SK-MEL-5 (cell line): ENCODE measurements around the gene CTF1. TPM values are rescaled to one million over a fixed set of nuclear protein-coding genes. Genes with fewer than 3 reads are reported as not detected.

ENCODE experiments used
- DNase-seq: peaks from one replicate; pipeline ENCODE4 v3.0.0-alpha.2; 2016; ENCODE audit warnings: low read depth, low spot score
- in situ Hi-C: cut with HindIII; loops from 2 replicates; pipeline ENCODE4 v1.10.0; 2016; ENCODE audit warnings: low sequenced_read_pairs, high pct_unique_total_duplicates, low pct_unique_long_range_greater_than_20kb
- small RNA-seq, 2 experiments: library from RNA; depleted of rRNA; stranded (forward); fragments of <200 nt; gene quantifications; one replicate each; pipeline ENCODE3, GENCODE V24; 2014
- total RNA-seq: library from RNA; depleted of rRNA; stranded (reverse); fragments of >200 nt; shearing (Covaris generic); gene quantifications from 2 replicates; pipeline ENCODE4 v1.2.3, GENCODE V29; 2014; rRNA removed

Gene CTF1
- total RNA-seq, 1 experiment from 2014 or later: 0.29 TPM

- in situ Hi-C loops: no loop called here
Measured at GRCh38 chr16:30942426-30942806, 46.0 kb downstream of the CTF1 start.

DNA sequence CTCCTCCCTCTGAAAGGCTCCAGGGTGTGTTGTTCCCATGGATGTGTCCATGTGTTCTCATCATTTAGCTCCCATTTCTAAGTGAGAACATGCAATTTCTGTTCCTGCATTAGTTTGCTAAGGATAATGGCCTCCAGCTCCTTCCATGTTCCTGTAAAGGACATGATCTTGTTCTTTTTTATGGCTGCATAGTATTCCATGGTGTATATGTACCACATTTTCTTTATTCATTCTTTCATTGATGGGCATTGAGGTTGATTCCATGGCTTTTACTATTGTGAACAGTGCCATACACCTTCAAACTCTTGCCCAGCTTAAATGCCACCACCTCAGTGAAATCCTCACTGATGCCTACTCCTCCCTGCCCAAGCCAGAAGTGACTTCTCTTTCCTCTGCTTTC is 47.9 kb downstream of the CTF1 start:
- in situ Hi-C loops: no loop called here

More at GRCh38 chr16:30942426-30942806, 46.0 kb downstream of the CTF1 start:
- DNase-seq: no peak

GRCh38 chr16:30946671-30947540 is 50.5 kb downstream of the CTF1 start:
- in situ Hi-C loops: no loop called here
- DNase-seq: no peak

More for the DNA sequence above, 47.9 kb downstream of the CTF1 start:
- DNase-seq: no peak

DNA sequence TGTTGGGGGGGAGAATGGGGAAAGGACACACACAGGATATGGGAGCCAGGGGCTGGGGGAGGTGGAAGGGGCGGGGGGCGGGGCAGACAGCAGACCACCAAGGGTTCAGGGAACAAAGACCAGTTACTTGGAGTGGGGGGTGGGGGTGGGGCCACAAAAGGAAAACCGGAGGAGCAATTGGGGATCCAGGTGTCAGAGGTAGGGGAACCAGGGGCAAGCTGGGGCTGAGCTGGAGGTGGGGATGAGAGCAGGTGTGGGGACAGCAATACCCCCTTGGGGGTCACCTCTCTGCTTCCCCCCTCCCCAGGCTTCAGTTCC is 51.1 kb downstream of the CTF1 start:
- in situ Hi-C loops: no loop called here
- DNase-seq: no peak

DNA sequence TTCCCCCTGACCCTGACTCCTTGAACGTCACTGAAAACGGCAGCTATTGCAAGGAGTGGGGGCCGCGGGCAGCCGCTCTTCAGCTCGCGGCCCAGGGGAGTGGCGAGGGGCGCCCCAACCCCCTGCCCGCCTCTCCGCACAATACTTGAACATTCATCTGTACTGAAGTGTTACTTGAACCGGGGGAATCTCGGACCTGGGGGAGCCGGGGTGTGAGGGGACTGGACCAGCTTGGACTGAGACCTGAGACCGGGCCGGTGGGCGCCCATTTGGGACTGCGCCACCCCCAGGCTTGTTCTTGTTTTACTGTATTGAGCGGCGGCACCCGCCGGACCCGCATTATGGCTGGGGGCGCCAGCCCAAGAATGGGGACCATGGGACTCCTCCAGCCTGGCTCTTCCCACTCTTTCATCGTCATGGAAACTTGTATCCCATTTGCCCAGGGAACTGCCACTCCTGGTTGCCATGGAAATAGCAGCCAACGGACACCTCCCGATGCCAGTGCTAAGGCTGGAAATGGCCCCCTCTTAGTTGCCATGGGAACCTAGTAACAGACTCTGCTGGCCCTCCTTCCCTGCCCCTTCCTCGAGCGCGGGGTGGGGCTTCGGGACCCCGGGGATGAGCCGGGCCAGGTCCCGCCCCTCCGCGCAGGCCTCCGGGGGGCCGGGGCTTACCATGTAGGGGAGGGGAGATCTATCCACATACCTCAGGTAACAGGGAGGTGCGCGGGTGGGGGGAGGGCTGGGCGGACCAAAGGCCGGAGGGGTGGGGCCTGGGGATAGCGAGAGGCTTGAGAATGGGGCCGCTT is 51.6 kb downstream of the CTF1 start:
- DNase-seq: peak; percentile 95
- in situ Hi-C loops: no loop called here

DNA sequence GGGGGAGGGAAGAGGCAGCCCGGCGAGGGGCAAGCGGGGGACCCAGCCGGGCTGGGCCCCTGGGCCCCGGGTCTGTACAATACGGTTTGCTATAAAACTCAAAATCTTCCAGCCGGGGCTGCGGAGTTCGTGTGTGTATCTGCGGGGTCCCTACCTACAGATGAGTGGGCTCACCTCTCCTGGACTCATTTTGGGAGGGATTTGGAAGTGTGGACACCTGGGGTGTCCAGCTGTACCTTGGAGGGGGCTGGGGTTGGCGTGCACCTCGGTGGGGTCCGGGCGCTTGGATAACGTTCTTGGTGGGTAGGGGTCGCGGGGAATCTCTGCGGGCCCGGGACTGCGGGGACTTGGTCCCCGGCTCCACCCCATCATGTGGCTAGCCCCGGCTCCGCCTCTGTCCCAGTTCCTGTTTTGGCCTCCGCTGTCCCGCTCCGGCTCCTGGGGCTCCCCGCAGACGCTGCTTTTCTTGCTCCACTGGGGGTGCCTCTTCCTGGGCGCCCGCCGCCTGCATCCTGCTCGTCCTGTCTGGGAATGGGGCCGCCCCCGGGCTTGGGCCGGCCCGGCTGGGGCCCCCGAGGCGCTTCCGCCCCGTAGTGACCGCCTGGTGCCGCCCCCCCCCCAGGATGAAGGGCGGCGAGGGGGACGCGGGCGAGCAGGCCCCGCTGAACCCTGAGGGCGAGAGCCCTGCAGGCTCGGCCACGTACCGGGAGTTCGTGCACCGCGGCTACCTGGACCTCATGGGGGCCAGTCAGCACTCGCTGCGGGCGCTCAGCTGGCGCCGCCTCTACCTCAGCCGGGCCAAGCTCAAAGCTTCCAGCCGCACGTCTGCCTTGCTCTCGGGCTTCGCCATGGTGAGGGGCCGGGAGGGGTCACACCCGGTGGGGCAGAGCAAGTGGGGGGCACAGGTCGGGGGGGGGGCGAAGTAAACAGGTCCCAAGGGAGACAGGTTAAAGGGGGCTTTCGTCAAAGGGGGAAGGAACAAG is 52.5 kb downstream of the CTF1 start, which contains the start of gene ORAI3:
Gene ORAI3 (plus strand): TSS at position 402 of the 983 bp plus-strand sequence. CDS start 222 bp downstream, at position 624.
- in situ Hi-C loops: no loop called here
- DNase-seq: peak; percentile 50

DNA sequence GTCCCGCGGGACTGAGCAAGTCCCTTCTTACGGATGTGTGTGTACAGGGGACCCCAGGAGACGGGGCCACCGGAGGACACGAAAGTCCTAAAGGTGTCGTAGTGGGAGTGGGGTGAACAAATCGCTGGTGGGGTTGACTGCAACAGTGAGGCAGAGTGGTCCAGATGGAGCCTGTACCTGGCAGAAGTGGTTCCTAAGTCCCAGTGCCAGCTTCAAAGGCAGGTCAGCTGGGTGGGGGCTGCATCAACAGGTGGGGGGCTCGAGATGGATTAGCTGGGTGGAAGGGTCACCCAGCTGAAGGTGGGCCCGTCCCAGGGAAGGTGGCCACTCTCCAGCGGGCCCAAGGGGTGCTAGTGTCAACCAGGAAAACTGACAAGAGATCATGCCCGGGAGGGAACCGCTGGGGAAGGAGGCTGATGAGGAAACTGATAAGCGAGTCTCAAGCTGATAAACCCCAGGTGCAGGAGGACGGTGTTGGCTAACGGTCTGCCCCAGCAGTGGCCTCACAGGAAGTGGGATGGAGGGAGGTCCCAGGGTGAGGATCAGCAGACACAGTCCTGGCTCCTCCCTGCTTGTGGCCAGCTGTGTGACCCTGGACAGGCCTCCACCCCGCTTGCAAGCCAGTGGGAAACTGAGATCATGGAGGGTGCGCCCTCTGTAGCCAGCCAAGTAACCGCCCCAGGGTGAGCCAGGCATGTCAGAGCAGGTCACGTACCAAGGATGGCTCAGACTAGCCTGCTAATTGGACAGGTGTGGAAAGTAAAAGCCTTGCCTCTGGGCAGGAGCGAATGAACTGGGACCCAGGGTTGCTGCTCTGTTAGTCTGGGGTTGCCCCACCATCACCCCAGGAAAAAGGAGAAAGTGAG is 53.5 kb downstream of the CTF1 start:
- in situ Hi-C loops: no loop called here
- DNase-seq: peak; percentile 70

DNA sequence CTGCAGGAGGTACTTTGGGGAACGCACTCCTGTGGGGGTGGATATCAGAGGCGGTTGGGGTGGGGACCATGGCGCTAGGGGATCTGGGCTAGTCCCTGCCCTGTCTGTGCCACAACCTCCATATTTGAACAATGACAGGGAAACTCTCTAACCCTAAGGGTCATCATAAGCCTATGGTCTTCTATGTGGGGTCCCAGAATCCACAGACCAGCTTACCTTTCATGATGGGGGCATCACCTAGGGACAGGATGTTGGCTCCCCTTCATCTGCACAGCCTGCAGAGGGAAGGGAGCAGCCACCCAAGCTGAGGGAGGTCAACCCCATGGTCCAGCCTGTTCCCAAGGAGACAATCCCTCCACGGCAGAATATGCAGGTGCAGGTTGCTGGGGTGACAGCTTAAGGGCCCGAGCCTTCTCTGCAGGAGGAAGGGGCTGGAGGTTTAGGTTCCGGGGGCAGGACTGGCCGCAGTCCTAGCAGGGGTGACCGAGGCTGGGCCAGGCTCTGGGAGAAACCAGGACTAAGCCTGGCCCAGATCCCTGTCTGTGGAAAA is 54.2 kb downstream of the CTF1 start:
- DNase-seq: no peak
- in situ Hi-C loops: no loop called here

GRCh38 chr16:30951193-30951592 is 54.8 kb downstream of the CTF1 start:
- in situ Hi-C loops: no loop called here
- DNase-seq: no peak

DNA sequence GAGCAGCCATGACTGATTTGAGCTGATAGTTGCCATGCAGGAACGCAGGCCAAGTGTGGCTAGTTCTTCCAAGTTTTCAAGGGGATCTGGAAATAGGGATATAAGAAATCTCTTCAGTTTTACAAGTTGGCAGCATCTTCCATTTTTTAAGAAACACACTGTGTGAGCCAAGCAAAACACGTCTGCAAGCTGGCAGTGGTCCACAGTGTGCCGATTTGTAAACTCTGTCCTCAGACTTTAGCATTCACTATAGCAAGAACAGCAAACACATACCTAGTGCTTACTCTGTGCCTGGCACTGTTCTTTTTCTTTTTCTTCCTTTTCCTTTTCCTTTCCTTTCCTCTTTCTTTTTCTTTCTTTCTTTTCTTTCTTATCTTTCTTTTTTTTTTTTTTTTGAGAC is 55.3 kb downstream of the CTF1 start:
- DNase-seq: no peak
- in situ Hi-C loops: no loop called here

DNA sequence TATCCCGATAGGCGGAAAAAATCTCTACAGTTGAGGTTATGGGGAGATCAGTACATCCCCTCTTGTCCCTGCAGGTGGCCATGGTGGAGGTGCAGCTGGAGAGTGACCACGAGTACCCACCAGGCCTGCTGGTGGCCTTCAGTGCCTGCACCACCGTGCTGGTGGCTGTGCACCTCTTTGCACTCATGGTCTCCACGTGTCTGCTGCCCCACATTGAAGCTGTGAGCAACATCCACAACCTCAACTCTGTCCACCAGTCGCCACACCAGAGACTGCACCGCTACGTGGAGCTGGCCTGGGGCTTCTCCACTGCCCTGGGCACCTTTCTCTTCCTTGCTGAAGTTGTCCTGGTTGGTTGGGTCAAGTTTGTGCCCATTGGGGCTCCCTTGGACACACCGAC is 56.7 kb downstream of the CTF1 start:
- in situ Hi-C loops: no loop called here
- no peak for DNase-seq

Small RNAs within 50 kb of the gene (small RNA-seq; reads per million reads assigned to genes)
- 0 reads per million in 2 experiments for gene AC135048.1
- 0 reads per million in 2 experiments for gene MIR4519
- 0 reads per million in 2 experiments for gene MIR762

Other genes starting within 250 kb of the CTF1 start
- gene PRR14, start 245.7 kb upstream of the CTF1 start, total RNA-seq: 3.0 and 5.0 TPM in 2 replicates
- gene FBRS, start 238.2 kb upstream of the CTF1 start, total RNA-seq: 8.8 and 8.9 TPM in 2 replicates
- 5.8 and 9.4 TPM in 2 replicates for gene SRCAP, start 197.4 kb upstream of the CTF1 start, total RNA-seq
- 14.3 and 16.4 TPM in 2 replicates for gene PHKG2, start 148.2 kb upstream of the CTF1 start, total RNA-seq
- gene CFAP119, start 134.6 kb upstream of the CTF1 start, total RNA-seq: 0.05 and 1.8 TPM in 2 replicates
- 108 and 120 TPM in 2 replicates for gene RNF40, start 134.3 kb upstream of the CTF1 start, total RNA-seq
- 6.6 and 6.8 TPM in 2 replicates for gene ZNF629, start 109.4 kb upstream of the CTF1 start, total RNA-seq
- gene BCL7C, start 2.5 kb upstream of the CTF1 start, total RNA-seq: 21.5 and 22.0 TPM in 2 replicates
- gene FBXL19, start 27.0 kb downstream of the CTF1 start, total RNA-seq: 20.8 and 22.0 TPM in 2 replicates
- 35.2 and 43.9 TPM in 2 replicates for gene ORAI3, start 52.5 kb downstream of the CTF1 start, total RNA-seq
- 1.8 and 4.0 TPM in 2 replicates for gene SETD1A, start 61.1 kb downstream of the CTF1 start, total RNA-seq
- gene HSD3B7, start 88.6 kb downstream of the CTF1 start, total RNA-seq: 4.3 and 5.2 TPM in 2 replicates
- 0.13 TPM in 1 of 2 replicates, not detected in the other for gene STX1B, start 114.0 kb downstream of the CTF1 start, total RNA-seq
- 9.6 and 10.5 TPM in 2 replicates for gene STX4, start 136.9 kb downstream of the CTF1 start, total RNA-seq
- gene ZNF668, start 177.6 kb downstream of the CTF1 start, total RNA-seq: 9.3 TPM in 2 replicates
- 9.0 and 9.3 TPM in 2 replicates for gene ZNF646, start 177.8 kb downstream of the CTF1 start, total RNA-seq
- 0.40 and 0.50 TPM in 2 replicates for gene PRSS53, start 192.3 kb downstream of the CTF1 start, total RNA-seq
- gene VKORC1, start 198.2 kb downstream of the CTF1 start, total RNA-seq: 206 and 219 TPM in 2 replicates
- gene BCKDK, start 211.8 kb downstream of the CTF1 start, total RNA-seq: 23.6 and 27.2 TPM in 2 replicates
- 26.9 and 34.3 TPM in 2 replicates for gene KAT8, start 221.1 kb downstream of the CTF1 start, total RNA-seq
- gene PRSS8, start 239.1 kb downstream of the CTF1 start, total RNA-seq: not detected in 2 replicates